Measurements from ENCODE around the gene AKAP13.

GRCh38 chr15:85539491-85539890, 159.1 kb downstream of the AKAP13 start:
- no peak for TF ChIP-seq CTCF (IDR thresholded peaks at IDR 0.05)
- no peak for TF ChIP-seq POLR2A (IDR thresholded peaks at IDR 0.05)
